ENCODE measurements around the gene UBE2F. TPM values are rescaled to one million over a fixed set of nuclear protein-coding genes. Genes with fewer than 3 reads are reported as not detected.
A peak's percentile ranks its signal among the peaks of the same experiment; 100 is the strongest.
"Not testable (repeated sequence)": the region's sequence is repeated elsewhere in the genome, so short reads cannot be mapped to it uniquely, and the experiment has no call there.

Gene UBE2F
- total RNA-seq, 1 donor from 2014 or later: 135 TPM

- no peak for DNase-seq (ENCODE audit: low read depth)
Measured at GRCh38 chr2:238013806-238014205, 47.0 kb downstream of the UBE2F start.

- DNase-seq (ENCODE audit: low read depth): no peak
Measured at GRCh38 chr2:238015705-238016104, 48.9 kb downstream of the UBE2F start.

GRCh38 chr2:238016526-238016925 lies 49.7 kb downstream of the UBE2F start:
- DNase-seq (ENCODE audit: low read depth): no peak

- peak; percentile 77 for DNase-seq (ENCODE audit: low read depth)
Measured at GRCh38 chr2:238019962-238020361, 53.1 kb downstream of the UBE2F start.

- no peak for DNase-seq (ENCODE audit: low read depth)
Measured at GRCh38 chr2:238020816-238021215, 54.0 kb downstream of the UBE2F start.

- DNase-seq (ENCODE audit: low read depth): no peak
Measured at GRCh38 chr2:238021327-238021726, 54.5 kb downstream of the UBE2F start.

- DNase-seq (ENCODE audit: low read depth): no peak
Measured at GRCh38 chr2:238022594-238023157, 55.9 kb downstream of the UBE2F start.

- no peak for DNase-seq (ENCODE audit: low read depth)
Measured at GRCh38 chr2:238023608-238024007, 56.8 kb downstream of the UBE2F start.

GRCh38 chr2:238024986-238025385 lies 58.2 kb downstream of the UBE2F start:
- peak; percentile 62 for DNase-seq (ENCODE audit: low read depth)

- DNase-seq (ENCODE audit: low read depth): no peak
Measured at GRCh38 chr2:238025741-238026360, 59.0 kb downstream of the UBE2F start.

- no peak for DNase-seq (ENCODE audit: low read depth)
Measured at GRCh38 chr2:238027058-238027457, 60.2 kb downstream of the UBE2F start.

GRCh38 chr2:238027591-238028415 lies 61.0 kb downstream of the UBE2F start:
- DNase-seq (ENCODE audit: low read depth): no peak

GRCh38 chr2:238029853-238030252 lies 63.0 kb downstream of the UBE2F start:
- DNase-seq (ENCODE audit: low read depth): no peak

- no peak for DNase-seq (ENCODE audit: low read depth)
Measured at GRCh38 chr2:238030422-238031155, 63.8 kb downstream of the UBE2F start.

- DNase-seq (ENCODE audit: low read depth): no peak
Measured at GRCh38 chr2:238031751-238032150, 64.9 kb downstream of the UBE2F start.

- DNase-seq (ENCODE audit: low read depth): no peak
Measured at GRCh38 chr2:238032755-238033337, 66.0 kb downstream of the UBE2F start.

GRCh38 chr2:238033991-238034390 lies 67.2 kb downstream of the UBE2F start:
- not testable (repeated sequence) for DNase-seq (ENCODE audit: low read depth)

GRCh38 chr2:238038203-238038602 lies 71.4 kb downstream of the UBE2F start:
- DNase-seq (ENCODE audit: low read depth): no peak

- DNase-seq (ENCODE audit: low read depth): no peak
Measured at GRCh38 chr2:238039151-238039550, 72.3 kb downstream of the UBE2F start.

- DNase-seq (ENCODE audit: low read depth): no peak
Measured at GRCh38 chr2:238039985-238040384, 73.2 kb downstream of the UBE2F start.

- DNase-seq (ENCODE audit: low read depth): no peak
Measured at GRCh38 chr2:238040918-238041317, 74.1 kb downstream of the UBE2F start.

Measured in myocyte (in vitro differentiated cells).